HL-60 (cell line): ENCODE results near the gene APBB2.

Experiments used
- DNase-seq, 2 experiments: peaks; one replicate each; pipeline ENCODE4 v3.0.0-alpha.2; 2010 to 2020; ENCODE audit warnings: low read depth in 1 of 2, low spot score in 1 of 2
- H3K27ac ChIP-seq: fragments of 250-450 bp; sonication (Bioruptor Pico); replicated peaks from 2 replicates; pipeline ENCODE4 v1.5.1; 2020; ENCODE audit warnings: mild to moderate bottlenecking, moderate library complexity
- H3K27me3 ChIP-seq: fragments of 250-450 bp; sonication (Bioruptor Pico); 2 replicates; pipeline ENCODE4 v1.5.1; 2021; ENCODE audit warnings: mild to moderate bottlenecking, moderate library complexity; ENCODE audit not compliant: insufficient read depth, poor library complexity, severe bottlenecking
- H3K4me3 ChIP-seq: replicated peaks from 2 replicates; pipeline ENCODE4 v1.5.1; 2011; ENCODE audit warnings: mild to moderate bottlenecking, control low read depth, low read length; ENCODE audit not compliant: insufficient read depth
- GABPA ChIP-seq: IDR thresholded peaks from 2 replicates; pipeline ENCODE4 v1.6.1; 2012; ENCODE audit warnings: low read depth
- POLR2AphosphoS5 ChIP-seq: IDR thresholded peaks from 2 replicates; pipeline ENCODE4 v1.6.1; 2012; ENCODE audit warnings: low read depth
- SPI1 ChIP-seq: IDR thresholded peaks from 2 replicates; pipeline ENCODE4 v1.6.1; 2012; ENCODE audit warnings: low read depth, mild to moderate bottlenecking, borderline replicate concordance
- TF ChIP-seq, protein P1 (sequence below): IDR thresholded peaks from 2 replicates; pipeline ENCODE4 v1.6.1; 2012; ENCODE audit warnings: low read depth; ENCODE audit not compliant: insufficient replicate concordance
- TF ChIP-seq, protein P2 (sequence below): IDR thresholded peaks from one replicate; pipeline ENCODE4 v1.5.1; 2011; ENCODE audit warnings: low read length, control low read depth, inconsistent platforms; ENCODE audit not compliant: insufficient read depth

Gene APBB2

DNA sequence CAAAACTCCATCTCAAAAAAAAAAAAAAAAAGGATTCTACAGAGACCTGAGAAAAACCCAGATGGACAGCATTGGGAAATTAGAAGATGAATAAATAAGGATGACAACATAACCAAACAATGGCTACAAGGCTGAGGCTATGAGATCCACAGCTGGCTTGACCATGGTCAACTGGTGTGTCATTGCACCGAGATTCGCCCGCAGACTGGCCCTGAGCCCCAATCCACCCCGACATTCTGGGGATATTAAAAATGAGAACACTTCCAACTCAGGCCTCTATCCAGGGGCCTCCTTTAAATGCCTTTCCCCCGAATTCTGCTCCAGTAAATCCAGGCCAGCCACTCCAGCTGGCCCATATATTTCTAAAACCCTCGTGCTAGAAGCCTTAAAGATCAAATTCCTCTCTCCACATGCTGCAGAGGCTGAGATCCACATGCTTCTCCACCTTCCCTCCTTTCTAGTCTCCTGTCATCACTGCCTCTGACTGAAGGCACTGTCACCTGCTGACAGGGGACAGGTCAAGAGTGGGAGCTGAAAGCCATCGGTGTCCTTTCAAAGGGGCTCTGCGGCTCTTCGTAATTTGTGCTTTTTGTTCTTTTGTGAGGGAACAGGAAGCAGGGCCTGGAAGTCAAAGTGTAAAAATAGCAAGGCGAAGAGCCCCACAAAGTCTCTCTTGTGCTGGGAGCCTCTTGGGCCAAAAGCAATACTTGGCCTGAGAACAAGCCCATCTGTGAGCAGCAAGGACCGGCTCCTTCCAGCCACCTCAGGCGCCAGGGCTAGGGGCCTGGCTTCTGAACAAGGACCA lies 260.9 kb downstream of the APBB2 start:
- Histone ChIP-seq H3K4me3 (no peak overlapping the region), H3K27me3 (no peaks in the 10 kb centered on the region), H3K27ac (no peak overlapping the region)
- DNase-seq: no peak
- TF ChIP-seq SPI1 (no peak), GABPA (no peak), POLR2AphosphoS5 (no peak)
- TF ChIP-seq, protein P1, sequence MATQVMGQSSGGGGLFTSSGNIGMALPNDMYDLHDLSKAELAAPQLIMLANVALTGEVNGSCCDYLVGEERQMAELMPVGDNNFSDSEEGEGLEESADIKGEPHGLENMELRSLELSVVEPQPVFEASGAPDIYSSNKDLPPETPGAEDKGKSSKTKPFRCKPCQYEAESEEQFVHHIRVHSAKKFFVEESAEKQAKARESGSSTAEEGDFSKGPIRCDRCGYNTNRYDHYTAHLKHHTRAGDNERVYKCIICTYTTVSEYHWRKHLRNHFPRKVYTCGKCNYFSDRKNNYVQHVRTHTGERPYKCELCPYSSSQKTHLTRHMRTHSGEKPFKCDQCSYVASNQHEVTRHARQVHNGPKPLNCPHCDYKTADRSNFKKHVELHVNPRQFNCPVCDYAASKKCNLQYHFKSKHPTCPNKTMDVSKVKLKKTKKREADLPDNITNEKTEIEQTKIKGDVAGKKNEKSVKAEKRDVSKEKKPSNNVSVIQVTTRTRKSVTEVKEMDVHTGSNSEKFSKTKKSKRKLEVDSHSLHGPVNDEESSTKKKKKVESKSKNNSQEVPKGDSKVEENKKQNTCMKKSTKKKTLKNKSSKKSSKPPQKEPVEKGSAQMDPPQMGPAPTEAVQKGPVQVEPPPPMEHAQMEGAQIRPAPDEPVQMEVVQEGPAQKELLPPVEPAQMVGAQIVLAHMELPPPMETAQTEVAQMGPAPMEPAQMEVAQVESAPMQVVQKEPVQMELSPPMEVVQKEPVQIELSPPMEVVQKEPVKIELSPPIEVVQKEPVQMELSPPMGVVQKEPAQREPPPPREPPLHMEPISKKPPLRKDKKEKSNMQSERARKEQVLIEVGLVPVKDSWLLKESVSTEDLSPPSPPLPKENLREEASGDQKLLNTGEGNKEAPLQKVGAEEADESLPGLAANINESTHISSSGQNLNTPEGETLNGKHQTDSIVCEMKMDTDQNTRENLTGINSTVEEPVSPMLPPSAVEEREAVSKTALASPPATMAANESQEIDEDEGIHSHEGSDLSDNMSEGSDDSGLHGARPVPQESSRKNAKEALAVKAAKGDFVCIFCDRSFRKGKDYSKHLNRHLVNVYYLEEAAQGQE: no peak
- TF ChIP-seq, protein P2, sequence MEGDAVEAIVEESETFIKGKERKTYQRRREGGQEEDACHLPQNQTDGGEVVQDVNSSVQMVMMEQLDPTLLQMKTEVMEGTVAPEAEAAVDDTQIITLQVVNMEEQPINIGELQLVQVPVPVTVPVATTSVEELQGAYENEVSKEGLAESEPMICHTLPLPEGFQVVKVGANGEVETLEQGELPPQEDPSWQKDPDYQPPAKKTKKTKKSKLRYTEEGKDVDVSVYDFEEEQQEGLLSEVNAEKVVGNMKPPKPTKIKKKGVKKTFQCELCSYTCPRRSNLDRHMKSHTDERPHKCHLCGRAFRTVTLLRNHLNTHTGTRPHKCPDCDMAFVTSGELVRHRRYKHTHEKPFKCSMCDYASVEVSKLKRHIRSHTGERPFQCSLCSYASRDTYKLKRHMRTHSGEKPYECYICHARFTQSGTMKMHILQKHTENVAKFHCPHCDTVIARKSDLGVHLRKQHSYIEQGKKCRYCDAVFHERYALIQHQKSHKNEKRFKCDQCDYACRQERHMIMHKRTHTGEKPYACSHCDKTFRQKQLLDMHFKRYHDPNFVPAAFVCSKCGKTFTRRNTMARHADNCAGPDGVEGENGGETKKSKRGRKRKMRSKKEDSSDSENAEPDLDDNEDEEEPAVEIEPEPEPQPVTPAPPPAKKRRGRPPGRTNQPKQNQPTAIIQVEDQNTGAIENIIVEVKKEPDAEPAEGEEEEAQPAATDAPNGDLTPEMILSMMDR: no peak

DNA sequence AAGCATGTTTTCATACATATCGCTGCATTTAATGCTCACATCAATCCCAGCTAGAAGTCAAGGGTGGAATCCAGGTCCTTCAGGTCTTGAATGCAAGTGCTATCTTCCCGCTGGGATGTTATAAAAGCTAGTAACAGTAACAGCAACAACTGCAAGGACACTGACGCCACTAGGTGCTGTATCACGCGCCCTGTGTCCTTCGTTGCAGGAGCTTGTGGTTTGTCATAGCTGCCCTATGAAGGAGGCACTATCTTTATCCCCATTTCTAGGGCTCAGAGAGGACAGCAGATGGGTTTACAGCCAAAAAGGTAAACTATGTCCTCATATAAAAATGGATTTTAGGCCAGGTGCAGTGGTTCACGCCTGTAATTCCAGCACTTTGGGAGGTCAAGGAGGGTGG lies 261.7 kb downstream of the APBB2 start:
- TF ChIP-seq POLR2AphosphoS5: no peak
- TF ChIP-seq, protein P1: no peak
- no peak for TF ChIP-seq GABPA
- no peak for TF ChIP-seq SPI1
- TF ChIP-seq, protein P2: no peak
- no peak overlapping the region for H3K27ac ChIP-seq
- no peaks in the 10 kb centered on the region for H3K27me3 ChIP-seq
- DNase-seq: no peak
- H3K4me3 ChIP-seq: no peak overlapping the region

DNA sequence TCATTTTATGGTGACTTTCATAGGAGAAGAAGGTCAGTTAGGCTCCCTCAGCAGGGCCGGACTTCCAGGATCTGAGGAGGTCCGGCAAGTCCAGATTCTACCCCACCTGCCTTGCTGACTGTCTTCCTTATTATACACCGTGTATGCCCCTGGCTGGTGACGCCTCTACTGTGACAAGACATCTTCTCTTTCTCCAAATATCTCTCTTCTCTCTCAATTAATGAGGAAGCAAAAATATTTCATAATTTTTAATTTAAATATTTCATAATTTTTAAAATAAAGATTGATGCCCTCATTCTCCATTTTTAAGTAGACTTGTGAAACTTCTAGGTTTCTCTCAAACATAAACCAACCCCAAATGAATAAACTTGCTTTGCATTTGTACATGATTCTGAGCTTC lies 262.1 kb downstream of the APBB2 start:
- Histone ChIP-seq H3K27ac (no peak overlapping the region), H3K27me3 (no peaks in the 10 kb centered on the region), H3K4me3 (no peak overlapping the region)
- TF ChIP-seq POLR2AphosphoS5 (no peak), SPI1 (no peak), GABPA (no peak)
- TF ChIP-seq, protein P2: no peak
- TF ChIP-seq, protein P1: no peak
- DNase-seq: no peak
